MCF 10A (cell line): ENCODE measurements around the gene KIFC3. TPM values are rescaled to one million over a fixed set of nuclear protein-coding genes. Genes with fewer than 3 reads are reported as not detected.

Experiments
- BruUV-seq: library from RNA; stranded (reverse); fragments of 400-500 nt; replicated peaks from 2 replicates; lab custom pipeline; 2021; lab: Mats Ljungman, UMichigan
- CTCF ChIA-PET: fragments of 300-600 bp; sonication (Branson Sonifier 250); formaldehyde crosslinking; extraction: SDS; loops from one replicate; lab custom pipeline; 2021; ENCODE audit warnings: antibody characterized with exemption, inconsistent platforms; lab: Yijun Ruan, JAX
- POLR2A ChIA-PET: fragments of 300-600, 350-650 bp; sonication (Branson Sonifier 250); formaldehyde crosslinking; extraction: SDS; loops from one replicate; lab custom pipeline; 2020; ENCODE audit warnings: antibody characterized with exemption, inconsistent platforms; lab: Yijun Ruan, JAX
- DNase-seq: peaks from one replicate; pipeline ENCODE4 v3.0.0-alpha.2; 2018; ENCODE audit not compliant: unreplicated experiment
- H3K27ac Mint-ChIP-seq: one replicate; pipeline ENCODE4 v1.8.0; 2022; ENCODE audit warnings: mild to moderate bottlenecking, low read depth, mixed read lengths; ENCODE audit not compliant: unreplicated experiment
- H3K27me3 Mint-ChIP-seq: one replicate; pipeline ENCODE4 v1.8.0; 2022; ENCODE audit warnings: mixed read lengths; ENCODE audit not compliant: insufficient read depth, unreplicated experiment
- H3K36me3 Mint-ChIP-seq: one replicate; pipeline ENCODE4 v1.8.0; 2022; ENCODE audit warnings: mild to moderate bottlenecking, moderate library complexity, mixed read lengths; ENCODE audit not compliant: insufficient read depth, unreplicated experiment
- H3K4me1 Mint-ChIP-seq: one replicate; pipeline ENCODE4 v1.8.0; 2022; ENCODE audit warnings: mixed read lengths; ENCODE audit not compliant: insufficient read depth, unreplicated experiment
- H3K4me3 Mint-ChIP-seq: one replicate; pipeline ENCODE4 v1.8.0; 2022; ENCODE audit warnings: mild to moderate bottlenecking, moderate library complexity, mixed read lengths; ENCODE audit not compliant: unreplicated experiment
- H3K9me3 Mint-ChIP-seq: one replicate; pipeline ENCODE4 v1.8.0; 2022; ENCODE audit warnings: mixed read lengths; ENCODE audit not compliant: unreplicated experiment
- intact Hi-C: fragments of 100-400 bp; cut with micrococcal nuclease; formaldehyde crosslinking; loops from 2 replicates; pipeline ENCODE4 v1.14.1; 2022
- total RNA-seq: library from RNA; stranded (reverse); gene quantifications from 2 replicates; pipeline ENCODE4 v1.2.3, GENCODE V29; 2022
- TF ChIP-seq, protein P1 (sequence below): fragments of 200-600 bp; IDR thresholded peaks from one replicate; pipeline ENCODE4 v1.8.0; 2022; ENCODE audit warnings: antibody characterized with exemption, mild to moderate bottlenecking; ENCODE audit not compliant: unreplicated experiment

The KIFC3 gene
- total RNA-seq, 1 experiment from 2014 or later: 120 TPM

DNA sequence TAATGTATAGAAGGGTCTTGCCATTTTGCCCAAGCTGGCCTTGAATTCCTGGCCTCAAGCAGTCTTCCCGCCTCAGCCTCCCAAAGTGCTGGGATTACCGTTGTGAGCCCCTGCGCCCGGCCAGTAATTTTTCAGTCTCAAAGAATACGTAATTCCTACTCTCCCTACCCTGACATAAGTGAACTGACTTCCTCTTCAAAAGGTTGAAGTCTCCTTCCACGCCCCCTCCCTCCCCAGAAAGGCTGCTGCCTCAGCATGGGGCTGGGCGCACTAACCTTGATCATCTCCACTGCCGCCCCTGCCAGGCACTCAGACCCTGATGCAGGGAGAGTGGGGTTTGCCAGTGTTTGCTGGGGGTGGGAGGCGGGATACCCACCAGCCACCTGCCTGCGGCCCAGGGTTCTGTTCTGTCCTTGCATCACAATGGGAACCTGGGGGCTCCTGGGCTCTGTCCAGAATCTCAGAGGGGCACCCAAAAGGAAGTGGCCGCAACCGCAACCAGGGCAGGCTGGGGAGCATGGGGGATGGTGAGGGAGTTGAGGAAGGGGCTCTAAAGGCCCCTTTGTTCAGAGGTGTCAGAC, 27.5 kb downstream of the KIFC3 start:
- Mint-ChIP-seq H3K4me1 (peaks cover 13% of the 10 kb centered on the region), H3K27me3 (no peaks in the 10 kb centered on the region), H3K4me3 (no peak overlapping the region), H3K27ac (no peak overlapping the region), H3K9me3 (no peaks in the 10 kb centered on the region), H3K36me3 (peaks cover 49% of the 10 kb centered on the region)
- intact Hi-C loops: no loop called here
- CTCF ChIA-PET: no interaction called here
- TF ChIP-seq, protein P1, sequence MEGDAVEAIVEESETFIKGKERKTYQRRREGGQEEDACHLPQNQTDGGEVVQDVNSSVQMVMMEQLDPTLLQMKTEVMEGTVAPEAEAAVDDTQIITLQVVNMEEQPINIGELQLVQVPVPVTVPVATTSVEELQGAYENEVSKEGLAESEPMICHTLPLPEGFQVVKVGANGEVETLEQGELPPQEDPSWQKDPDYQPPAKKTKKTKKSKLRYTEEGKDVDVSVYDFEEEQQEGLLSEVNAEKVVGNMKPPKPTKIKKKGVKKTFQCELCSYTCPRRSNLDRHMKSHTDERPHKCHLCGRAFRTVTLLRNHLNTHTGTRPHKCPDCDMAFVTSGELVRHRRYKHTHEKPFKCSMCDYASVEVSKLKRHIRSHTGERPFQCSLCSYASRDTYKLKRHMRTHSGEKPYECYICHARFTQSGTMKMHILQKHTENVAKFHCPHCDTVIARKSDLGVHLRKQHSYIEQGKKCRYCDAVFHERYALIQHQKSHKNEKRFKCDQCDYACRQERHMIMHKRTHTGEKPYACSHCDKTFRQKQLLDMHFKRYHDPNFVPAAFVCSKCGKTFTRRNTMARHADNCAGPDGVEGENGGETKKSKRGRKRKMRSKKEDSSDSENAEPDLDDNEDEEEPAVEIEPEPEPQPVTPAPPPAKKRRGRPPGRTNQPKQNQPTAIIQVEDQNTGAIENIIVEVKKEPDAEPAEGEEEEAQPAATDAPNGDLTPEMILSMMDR: no peak
- POLR2A ChIA-PET: no interaction called here
- no TSS peak for BruUV-seq
- no peak for DNase-seq

DNA sequence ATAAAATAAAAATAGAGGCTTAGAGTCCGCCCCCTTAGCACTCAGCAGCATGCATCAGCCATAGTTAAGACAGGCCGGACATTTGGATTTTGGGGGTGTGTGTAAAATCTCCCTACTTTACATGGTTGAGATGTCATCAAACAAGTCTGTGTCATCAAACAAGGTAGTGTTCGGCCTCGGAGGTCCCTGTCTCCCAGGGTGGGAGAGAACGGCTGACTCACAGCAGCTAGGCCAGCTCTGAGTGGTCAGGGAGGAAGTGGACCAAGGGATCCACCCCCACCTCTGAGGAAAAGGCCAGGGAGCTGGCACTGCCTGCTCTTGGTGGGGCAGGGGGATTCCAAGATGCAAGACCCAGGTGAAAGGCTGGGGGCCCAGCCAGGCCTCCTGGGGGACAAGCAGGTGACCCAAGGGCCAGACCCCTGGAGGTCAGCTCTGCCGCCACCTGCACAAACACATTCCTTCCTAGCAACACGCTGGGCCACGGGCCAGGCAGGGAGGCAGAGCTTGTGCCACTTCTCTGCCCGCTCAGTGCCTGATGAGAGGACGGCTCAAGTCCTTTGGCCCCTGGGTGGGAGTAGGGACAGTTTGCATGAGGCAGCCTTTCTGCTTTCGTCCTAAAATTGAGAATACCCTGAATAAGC, 28.5 kb downstream of the KIFC3 start:
- CTCF ChIA-PET: interaction anchor here (0.7 kb wide), 1 partner anchor 544 kb away, joined by 5 read pairs; no protein-coding TSS in a partner anchor
- TF ChIP-seq, protein P1: no peak
- POLR2A ChIA-PET: interaction anchor here (0.6 kb wide), 1 partner anchor 226 kb away, joined by 3 read pairs; no protein-coding TSS in a partner anchor
- peaks cover 5% of the 10 kb centered on the region for H3K4me1 Mint-ChIP-seq
- H3K27ac Mint-ChIP-seq: no peak overlapping the region
- no peak overlapping the region for H3K4me3 Mint-ChIP-seq
- no peaks in the 10 kb centered on the region for H3K27me3 Mint-ChIP-seq
- no TSS peak for BruUV-seq
- no peaks in the 10 kb centered on the region for H3K9me3 Mint-ChIP-seq
- intact Hi-C loops: no loop called here
- no peak for DNase-seq
- H3K36me3 Mint-ChIP-seq: peaks cover 56% of the 10 kb centered on the region

DNA sequence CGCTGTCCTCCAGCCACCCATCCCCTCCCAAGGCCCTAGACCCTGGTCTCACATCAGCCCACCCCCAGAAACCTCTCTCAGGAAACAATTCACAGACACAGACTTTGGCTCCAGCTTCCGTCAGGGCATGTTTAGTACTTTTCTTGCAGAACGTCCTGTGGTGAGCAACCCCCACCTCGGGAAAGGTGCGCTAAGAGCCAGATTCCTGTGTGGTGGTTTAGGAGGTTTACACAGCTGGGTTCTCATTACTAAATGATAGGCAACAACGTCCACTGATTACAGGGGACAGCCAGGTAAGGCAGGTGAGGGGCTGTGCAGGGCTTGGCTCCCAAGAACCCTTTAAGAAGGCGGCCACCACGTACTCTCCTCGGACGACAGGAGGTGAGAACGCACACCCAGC, 29.3 kb downstream of the KIFC3 start:
- H3K9me3 Mint-ChIP-seq: no peaks in the 10 kb centered on the region
- H3K27ac Mint-ChIP-seq: no peak overlapping the region

More for the DNA sequence above, 29.3 kb downstream of the KIFC3 start:
- intact Hi-C loops: no loop called here
- Mint-ChIP-seq H3K4me1 (no peaks in the 10 kb centered on the region), H3K4me3 (no peak overlapping the region), H3K36me3 (peaks cover 59% of the 10 kb centered on the region), H3K27me3 (no peaks in the 10 kb centered on the region)
- no peak for DNase-seq
- no TSS peak for BruUV-seq
- TF ChIP-seq, protein P1: no peak
- ChIA-PET POLR2A (interaction anchor here (0.6 kb wide), 1 partner anchor 227 kb away, joined by 3 read pairs; no protein-coding TSS in a partner anchor), CTCF (interaction anchor here (0.8 kb wide), 1 partner anchor 15 kb away, joined by 3 read pairs; no protein-coding TSS in a partner anchor)
